Smooth muscle cell of the umbilical artery (primary cell): ENCODE results near the gene ZNF439. TPM values are rescaled to one million over a fixed set of nuclear protein-coding genes. Genes with fewer than 3 reads are reported as not detected.

Experiments
- total RNA-seq: library from RNA; depleted of rRNA; stranded (reverse); fragments of >200 nt; gene quantifications from 2 replicates; pipeline ENCODE4 v1.2.3, GENCODE V29; 2014

ZNF439 gene
- total RNA-seq = 8.9 and 11.0 TPM in 2 replicates

GRCh38 chr19:11848594-11849469 lies at the start of gene ZNF439:
Gene ZNF439 (plus strand): TSS chr19:11848726. CDS start chr19:11848868, 142 bp downstream.

GRCh38 chr19:11814029-11814699 lies 34.4 kb upstream of the ZNF439 start, which contains the start of gene ZNF440:
Gene ZNF440 (plus strand): TSS chr19:11814273. CDS start chr19:11814448, 175 bp downstream.

DNA sequence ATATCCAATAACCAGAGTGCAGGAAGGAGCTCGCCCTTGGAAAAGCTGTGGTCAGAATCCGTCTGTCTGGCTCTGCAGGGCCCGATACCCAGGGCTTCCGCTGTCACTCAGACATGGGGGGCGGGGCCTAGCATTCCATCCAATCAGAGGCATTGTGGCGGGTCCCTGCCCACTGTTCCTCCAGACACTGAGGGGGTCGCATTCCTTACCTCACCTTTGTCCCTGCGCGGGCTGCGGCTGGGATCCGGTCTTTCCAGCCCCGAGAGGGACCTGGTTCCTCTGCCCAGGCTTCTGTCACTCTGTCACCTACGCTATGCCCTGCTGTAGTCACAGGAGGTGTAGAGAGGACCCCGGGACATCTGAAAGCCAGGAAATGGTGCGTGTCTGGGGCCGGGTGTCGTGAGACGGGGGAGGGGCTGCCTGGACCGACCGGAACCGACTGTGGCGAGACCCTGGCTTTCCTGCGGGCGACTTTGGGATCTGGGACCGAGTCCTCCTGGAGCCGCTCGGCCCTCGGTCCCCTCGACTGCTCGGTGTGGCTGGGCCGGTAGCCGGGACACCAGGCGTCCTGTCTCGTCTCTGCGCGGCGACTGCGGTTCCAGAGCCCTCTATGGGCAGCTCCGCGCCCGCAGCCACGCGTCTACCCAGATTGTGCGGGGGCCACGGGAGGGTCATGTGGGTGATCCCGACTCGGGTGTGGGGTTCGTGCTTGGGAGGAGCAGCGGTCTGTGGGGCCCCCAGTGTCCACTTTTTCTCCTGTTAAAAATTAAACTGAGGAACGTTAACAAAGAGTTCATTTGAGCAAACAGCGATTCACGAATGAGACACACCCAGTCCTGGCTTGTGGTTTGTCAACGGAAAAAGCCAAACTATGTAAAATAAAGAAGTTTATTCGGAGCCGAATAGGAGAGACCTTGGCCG lies 39.3 kb downstream of the ZNF439 start, which contains the start of gene ZNF69:
ZNF69 (plus strand) TSS at position 172 of the 921 bp plus-strand sequence; CDS start at position 314, 142 bp downstream.

Other genes starting within 250 kb of the ZNF439 start
- gene ZNF823, start 109.8 kb upstream of the ZNF439 start, total RNA-seq = 5.6 and 6.4 TPM in 2 replicates
- 8.1 and 14.0 TPM in 2 replicates for gene ZNF441, start 81.7 kb upstream of the ZNF439 start, total RNA-seq
- 4.4 and 5.3 TPM in 2 replicates for gene ZNF491, start 50.2 kb upstream of the ZNF439 start, total RNA-seq
- 9.8 and 11.9 TPM in 2 replicates for gene ZNF440, start 34.5 kb upstream of the ZNF439 start, total RNA-seq
- 19.3 and 20.1 TPM in 2 replicates for gene ZNF69, start 39.1 kb downstream of the ZNF439 start, total RNA-seq
- 9.2 and 11.9 TPM in 2 replicates for gene ZNF700, start 76.4 kb downstream of the ZNF439 start, total RNA-seq
- gene ZNF763, start 116.3 kb downstream of the ZNF439 start, total RNA-seq = 1.2 and 2.7 TPM in 2 replicates
- 4.2 and 5.0 TPM in 2 replicates for gene ZNF433, start 187.0 kb downstream of the ZNF439 start, total RNA-seq
- 0.18 TPM in 1 of 2 replicates, not detected in the other for gene ZNF878, start 204.2 kb downstream of the ZNF439 start, total RNA-seq
- 6.7 and 8.0 TPM in 2 replicates for gene ZNF844, start 216.0 kb downstream of the ZNF439 start, total RNA-seq